Activated CD8-positive, alpha-beta T cell treated with anti-CD3 and anti-CD28 coated beads for 36 hours (primary cell): Measurements from ENCODE around the gene ATP5F1B. TPM values are rescaled to one million over a fixed set of nuclear protein-coding genes. Genes with fewer than 3 reads are reported as not detected.

Source experiments
- ATAC-seq: fragments of 200-7000 bp; cut with Tn5 transposase; one replicate; pipeline ENCODE4 v1.10.0; 2021; ENCODE audit warnings: mild to moderate bottlenecking, moderate library complexity
- CTCF ChIA-PET: fragments of 350-600 bp; sonication (Branson Sonifier 250); formaldehyde crosslinking; loops from one replicate; lab custom pipeline; 2021; ENCODE audit warnings: antibody characterized with exemption; lab: Charles Lee
- POLR2A ChIA-PET: fragments of 350-600 bp; sonication (Branson Sonifier 250); formaldehyde crosslinking; loops from one replicate; lab custom pipeline; 2021; ENCODE audit warnings: antibody characterized with exemption; lab: Charles Lee
- DNase-seq: peaks from one replicate; pipeline ENCODE4 v3.0.0-alpha.2; 2020
- H3K27ac Mint-ChIP-seq: one replicate; pipeline ENCODE4 v1.8.0; 2021; ENCODE audit warnings: mild to moderate bottlenecking, mixed read lengths
- H3K27me3 Mint-ChIP-seq: one replicate; pipeline ENCODE4 v1.8.0; 2021; ENCODE audit warnings: mixed read lengths
- H3K36me3 Mint-ChIP-seq: one replicate; pipeline ENCODE4 v1.8.0; 2021; ENCODE audit warnings: low read depth, mixed read lengths
- H3K4me1 Mint-ChIP-seq: one replicate; pipeline ENCODE4 v1.8.0; 2021; ENCODE audit warnings: low read depth, mixed read lengths
- H3K4me3 Mint-ChIP-seq: one replicate; pipeline ENCODE4 v1.8.0; 2021; ENCODE audit warnings: mild to moderate bottlenecking, moderate library complexity, mixed read lengths
- H3K9me3 Mint-ChIP-seq: one replicate; pipeline ENCODE4 v1.8.0; 2021; ENCODE audit warnings: mixed read lengths
- intact Hi-C: fragments of 100-400 bp; cut with micrococcal nuclease; formaldehyde crosslinking; loops from one replicate; pipeline ENCODE4 v1.10.0; 2022
- total RNA-seq, 2 experiments: library from RNA; stranded (reverse); gene quantifications; one replicate each; pipeline ENCODE4 v1.2.3, GENCODE V29; 2021
- TF ChIP-seq, protein P1 (sequence below): fragments of 200-600 bp; IDR thresholded peaks from one replicate; pipeline ENCODE4 v1.8.0; 2022; ENCODE audit warnings: antibody characterized with exemption, mild to moderate bottlenecking

Gene ATP5F1B
- total RNA-seq, 2 experiments from 2014 or later, result 859 to 869 TPM

DNA sequence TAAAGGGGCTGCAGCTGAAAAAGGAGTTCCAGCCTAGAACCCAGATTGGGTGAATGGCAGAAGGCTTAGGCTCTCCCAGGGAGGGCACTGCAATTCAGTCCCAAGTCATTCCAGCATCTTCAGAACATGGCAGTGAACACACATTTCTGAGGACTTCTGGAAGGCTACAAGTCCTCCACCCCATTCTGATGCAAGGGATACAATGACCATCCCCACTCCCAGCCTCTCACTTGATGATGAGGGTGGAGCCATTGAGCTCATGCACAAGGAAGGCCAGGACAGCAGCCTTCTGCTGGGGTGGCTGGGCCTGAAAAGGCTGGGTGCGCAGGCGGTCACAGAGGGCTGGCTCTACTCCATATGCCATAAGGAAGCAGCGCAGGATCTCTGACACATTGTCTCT, 41.4 kb downstream of the ATP5F1B start:
- POLR2A ChIA-PET, result no interaction called here
- TF ChIP-seq, protein P1, sequence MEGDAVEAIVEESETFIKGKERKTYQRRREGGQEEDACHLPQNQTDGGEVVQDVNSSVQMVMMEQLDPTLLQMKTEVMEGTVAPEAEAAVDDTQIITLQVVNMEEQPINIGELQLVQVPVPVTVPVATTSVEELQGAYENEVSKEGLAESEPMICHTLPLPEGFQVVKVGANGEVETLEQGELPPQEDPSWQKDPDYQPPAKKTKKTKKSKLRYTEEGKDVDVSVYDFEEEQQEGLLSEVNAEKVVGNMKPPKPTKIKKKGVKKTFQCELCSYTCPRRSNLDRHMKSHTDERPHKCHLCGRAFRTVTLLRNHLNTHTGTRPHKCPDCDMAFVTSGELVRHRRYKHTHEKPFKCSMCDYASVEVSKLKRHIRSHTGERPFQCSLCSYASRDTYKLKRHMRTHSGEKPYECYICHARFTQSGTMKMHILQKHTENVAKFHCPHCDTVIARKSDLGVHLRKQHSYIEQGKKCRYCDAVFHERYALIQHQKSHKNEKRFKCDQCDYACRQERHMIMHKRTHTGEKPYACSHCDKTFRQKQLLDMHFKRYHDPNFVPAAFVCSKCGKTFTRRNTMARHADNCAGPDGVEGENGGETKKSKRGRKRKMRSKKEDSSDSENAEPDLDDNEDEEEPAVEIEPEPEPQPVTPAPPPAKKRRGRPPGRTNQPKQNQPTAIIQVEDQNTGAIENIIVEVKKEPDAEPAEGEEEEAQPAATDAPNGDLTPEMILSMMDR, result no peak
- Mint-ChIP-seq H3K27ac (no peak overlapping the region), H3K4me1 (no peaks in the 10 kb centered on the region), H3K27me3 (no peaks in the 10 kb centered on the region), H3K9me3 (no peaks in the 10 kb centered on the region), H3K4me3 (no peak overlapping the region), H3K36me3 (peaks cover 66% of the 10 kb centered on the region)
- DNase-seq, result no peak
- no peak for ATAC-seq
- intact Hi-C loops, result no loop called here
- CTCF ChIA-PET, result interaction anchor here (1.6 kb wide), 1 partner anchor 11 kb away, joined by 4 read pairs; no protein-coding TSS in a partner anchor

DNA sequence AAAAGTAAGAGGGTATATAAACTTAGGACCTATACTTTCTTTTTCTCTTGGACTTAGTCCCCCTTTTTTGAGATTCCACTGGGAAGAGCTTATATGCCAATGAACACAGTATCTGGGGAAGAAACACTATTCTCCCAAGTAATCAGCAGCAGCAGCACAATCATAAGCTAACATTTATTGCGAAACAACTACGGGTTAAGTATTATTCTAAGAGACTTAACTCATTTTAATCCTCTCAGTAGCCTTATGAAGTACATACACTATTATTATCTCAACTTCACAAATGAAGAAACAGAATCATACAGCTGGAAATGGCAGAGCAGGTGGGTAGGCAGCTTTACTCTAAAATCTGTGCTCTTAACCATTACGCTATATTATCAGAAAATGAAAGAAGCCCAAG, 43.5 kb downstream of the ATP5F1B start:
- ChIA-PET POLR2A (interaction anchor here (1.4 kb wide), 1 partner anchor 11 kb away, joined by 4 read pairs; no protein-coding TSS in a partner anchor), CTCF (interaction anchor here (0.6 to 3.2 kb wide), 10 partner anchors 11 to 140 kb away, joined by 3 to 19 read pairs (median 4); no protein-coding TSS in a partner anchor)
- no peaks in the 10 kb centered on the region for H3K4me1 Mint-ChIP-seq
- TF ChIP-seq, protein P1, result no peak
- intact Hi-C loops, result no loop called here
- H3K9me3 Mint-ChIP-seq, result no peaks in the 10 kb centered on the region
- no peak for DNase-seq
- ATAC-seq, result no peak
- H3K4me3 Mint-ChIP-seq, result no peak overlapping the region
- H3K27ac Mint-ChIP-seq, result no peak overlapping the region
- peaks cover 71% of the 10 kb centered on the region for H3K36me3 Mint-ChIP-seq
- H3K27me3 Mint-ChIP-seq, result no peaks in the 10 kb centered on the region

GRCh38 chr12:56601503-56601902, 44.3 kb downstream of the ATP5F1B start:
- TF ChIP-seq, protein P1, result no peak
- H3K27me3 Mint-ChIP-seq, result no peaks in the 10 kb centered on the region
- DNase-seq, result peak; percentile 58
- H3K4me3 Mint-ChIP-seq, result no peak overlapping the region
- no peaks in the 10 kb centered on the region for H3K9me3 Mint-ChIP-seq
- CTCF ChIA-PET, result interaction anchor here (0.7 to 3.2 kb wide), 11 partner anchors 10 to 137 kb away, joined by 3 to 19 read pairs (median 5); no protein-coding TSS in a partner anchor
- H3K27ac Mint-ChIP-seq, result peak overlapping the region; percentile 17
- intact Hi-C loops, result no loop called here
- peaks cover 66% of the 10 kb centered on the region for H3K36me3 Mint-ChIP-seq
- ATAC-seq, result peak; percentile 72
- peaks cover 2% of the 10 kb centered on the region for H3K4me1 Mint-ChIP-seq
- POLR2A ChIA-PET, result no interaction called here

- Mint-ChIP-seq H3K36me3 (peaks cover 59% of the 10 kb centered on the region), H3K4me1 (peaks cover 6% of the 10 kb centered on the region), H3K4me3 (no peak overlapping the region), H3K27me3 (no peaks in the 10 kb centered on the region), H3K9me3 (no peaks in the 10 kb centered on the region), H3K27ac (no peak overlapping the region)
- intact Hi-C loops, result no loop called here
- TF ChIP-seq, protein P1, result no peak
- ChIA-PET POLR2A (no interaction called here), CTCF (interaction anchor here (0.7 to 3.2 kb wide), 8 partner anchors 10 to 137 kb away, joined by 3 to 19 read pairs (median 4); no protein-coding TSS in a partner anchor)
- DNase-seq (no peak), ATAC-seq (no peak)
These were observed 45.0 kb downstream of the ATP5F1B start for GRCh38 chr12:56600753-56601152.

DNA sequence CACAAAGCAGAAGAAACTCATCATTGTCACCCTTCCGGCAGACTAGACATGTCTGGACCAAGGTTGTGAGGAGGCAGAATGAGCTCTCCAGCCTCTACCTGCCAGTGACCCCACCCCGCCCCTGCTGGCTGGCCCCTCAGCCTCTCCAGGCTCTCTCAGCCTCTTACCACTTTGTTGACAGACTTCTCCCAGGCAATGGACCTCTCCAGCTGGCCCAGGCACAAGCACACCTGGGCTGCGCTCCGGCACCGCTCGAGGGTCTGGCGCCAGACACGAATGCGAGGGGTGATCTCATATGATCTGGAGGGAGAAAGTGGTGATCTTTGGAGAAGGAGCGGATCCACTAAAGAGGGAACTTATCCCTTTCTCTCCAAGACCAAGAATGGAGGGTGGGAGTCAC, 46.0 kb downstream of the ATP5F1B start:
- ATAC-seq (no peak), DNase-seq (no peak)
- TF ChIP-seq, protein P1, result no peak
- Mint-ChIP-seq H3K27me3 (no peaks in the 10 kb centered on the region), H3K9me3 (no peaks in the 10 kb centered on the region), H3K36me3 (peaks cover 54% of the 10 kb centered on the region), H3K4me1 (peaks cover 6% of the 10 kb centered on the region), H3K4me3 (no peak overlapping the region), H3K27ac (no peak overlapping the region)
- intact Hi-C loops, result no loop called here
- ChIA-PET CTCF (no interaction called here), POLR2A (no interaction called here)
